Muscle of leg (tissue), 11 donors: ENCODE results near the gene SLC10A3. TPM values are rescaled to one million over a fixed set of nuclear protein-coding genes. Genes with fewer than 3 reads are reported as not detected.
"Not testable (repeated sequence)": the region's sequence is repeated elsewhere in the genome, so short reads cannot be mapped to it uniquely, and the experiment has no call there.

Source experiments
- DNase-seq: peaks from one replicate; pipeline ENCODE4 v3.0.0; 2013
- H3K27ac ChIP-seq: one replicate; pipeline ENCODE4 v1.5.1; 2013; ENCODE audit warnings: mild to moderate bottlenecking, low read length, control low read depth
- H3K27me3 ChIP-seq: one replicate; pipeline ENCODE4 v1.6.1; 2013; ENCODE audit warnings: low read length; ENCODE audit not compliant: control insufficient read depth, insufficient read depth
- H3K36me3 ChIP-seq: one replicate; pipeline ENCODE4 v1.6.1; 2013; ENCODE audit warnings: low read length; ENCODE audit not compliant: control insufficient read depth, insufficient read depth
- H3K4me1 ChIP-seq: one replicate; pipeline ENCODE4 v1.6.1; 2013; ENCODE audit warnings: low read length; ENCODE audit not compliant: control insufficient read depth, insufficient read depth
- H3K4me3 ChIP-seq: one replicate; pipeline ENCODE4 v1.5.1; 2013; ENCODE audit warnings: low read length, control low read depth
- H3K9me3 ChIP-seq: replicated peaks from 2 replicates; pipeline ENCODE4 v1.6.1; 2013; ENCODE audit warnings: low read depth, low read length; ENCODE audit not compliant: control insufficient read depth
- WGBS: methylation state at CpG from one replicate; pipeline ENCODE4 v1.1.5; 2013; ENCODE audit warnings: missing lambda C conversion rate; ENCODE audit not compliant: insufficient coverage; 5-methylcytosine and 5-hydroxymethylcytosine counted together
- polyA plus RNA-seq, 8 donors: library from polyadenylated mRNA; unstranded; fragments of 120-200 nt; gene quantifications; one replicate each; pipeline versions ENCODE4 v1.2.1 to v1.2.3, GENCODE V29; 2013; ENCODE audit warnings: inconsistent platforms in 1 of 8, low replicate concordance in 1 of 8; ENCODE audit not compliant: insufficient read length in 8 of 8, insufficient read depth in 1 of 8
- total RNA-seq: library from RNA; stranded (reverse); fragments of 120-200 nt; gene quantifications from one replicate; pipeline ENCODE4 v1.2.4, GENCODE V29; 2013

Gene SLC10A3
- total and polyA plus RNA-seq, 9 donors, result 7.8 to 17.9 (median 13.0) TPM

DNA sequence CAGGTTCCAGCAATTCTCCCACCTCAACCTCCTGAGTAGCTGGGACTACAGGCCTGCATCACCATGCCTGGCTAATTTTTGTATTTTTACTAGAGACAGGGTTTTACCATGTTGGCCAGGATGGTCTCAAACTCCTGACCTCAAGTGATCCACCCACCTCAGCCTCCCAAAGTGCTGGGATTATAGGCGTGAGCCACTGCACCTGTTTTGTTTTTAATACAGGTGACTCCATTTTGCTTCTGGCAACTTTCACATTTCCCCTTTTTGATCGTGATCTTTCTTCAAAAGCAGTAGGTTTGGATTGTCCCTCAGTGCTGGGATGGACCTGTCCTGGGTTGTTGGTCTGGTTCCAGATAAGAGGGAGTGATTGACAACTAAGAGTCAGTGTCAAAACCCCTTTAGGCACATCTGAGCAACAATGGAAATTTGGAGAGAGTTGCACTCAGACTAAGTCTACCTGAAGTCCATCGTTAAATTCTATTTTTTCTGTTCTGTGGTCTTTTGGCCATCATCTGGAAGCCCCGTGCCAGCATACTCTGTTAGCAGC is 6.2 kb upstream of the SLC10A3 start:
- H3K9me3 ChIP-seq, DNase-seq, H3K27me3 ChIP-seq, H3K27ac ChIP-seq, H3K4me3 ChIP-seq, H3K4me1 ChIP-seq, H3K36me3 ChIP-seq: not testable (repeated sequence)
- WGBS, result 67% methylated on average over 1 of the region's 4 CpGs

GRCh38 chrX:154495472-154495922 is 5.1 kb upstream of the SLC10A3 start:
- Histone ChIP-seq H3K4me1 (no peaks in the 10 kb centered on the region), H3K27me3 (no peaks in the 10 kb centered on the region), H3K27ac (no peak overlapping the region), H3K4me3 (no peak overlapping the region), H3K36me3 (no peaks in the 10 kb centered on the region), H3K9me3 (no peaks in the 10 kb centered on the region)
- no peak for DNase-seq
- WGBS, result 100% methylated on average over 1 of the region's 6 CpGs

- Histone ChIP-seq H3K27ac (no peak overlapping the region), H3K27me3 (no peaks in the 10 kb centered on the region), H3K36me3 (no peaks in the 10 kb centered on the region), H3K4me1 (peaks cover 4% of the 10 kb centered on the region), H3K4me3 (no peak overlapping the region), H3K9me3 (no peaks in the 10 kb centered on the region)
- DNase-seq, result no peak
- 80% methylated on average over 1 of the region's 3 CpGs for WGBS
Observed at GRCh38 chrX:154494715-154495114, 4.3 kb upstream of the SLC10A3 start.

DNA sequence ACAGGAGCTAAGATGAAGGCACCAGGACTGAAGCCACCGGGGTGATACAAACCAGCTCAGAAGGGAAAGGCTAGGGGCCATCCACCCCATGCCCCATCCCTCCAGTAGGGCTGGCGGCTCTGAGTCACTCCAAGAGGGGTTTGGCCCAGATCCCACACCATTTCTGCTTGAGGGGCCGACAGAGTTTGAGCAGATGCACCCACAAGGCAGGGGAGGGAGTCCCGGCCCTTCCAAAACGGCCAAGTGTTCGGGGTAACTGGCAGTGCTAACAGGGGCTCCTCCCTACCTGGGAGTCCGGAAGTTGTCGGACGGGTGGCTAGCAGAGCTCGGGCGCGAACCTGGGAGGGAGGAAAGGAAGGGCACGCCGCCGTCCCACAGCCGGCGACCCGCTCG is 412 bp downstream of the SLC10A3 start:
- H3K9me3 ChIP-seq, result no peaks in the 10 kb centered on the region
- peak; percentile 55 for DNase-seq
- peaks cover 4% of the 10 kb centered on the region for H3K36me3 ChIP-seq
- H3K27ac ChIP-seq, result peak overlapping the region; percentile 62
- WGBS, result 28% methylated on average over 18 of the region's 19 CpGs
- peak overlapping the region; percentile 56 for H3K4me3 ChIP-seq
- peaks cover 22% of the 10 kb centered on the region for H3K4me1 ChIP-seq
- H3K27me3 ChIP-seq, result no peaks in the 10 kb centered on the region

- no peaks in the 10 kb centered on the region for H3K27me3 ChIP-seq
- H3K4me3 ChIP-seq, result no peak overlapping the region
- WGBS, result 93% methylated on average over 2 of the region's 4 CpGs
- H3K36me3 ChIP-seq, result peaks cover 13% of the 10 kb centered on the region
- DNase-seq, result no peak
- no peaks in the 10 kb centered on the region for H3K9me3 ChIP-seq
- H3K4me1 ChIP-seq, result peaks cover 23% of the 10 kb centered on the region
- H3K27ac ChIP-seq, result no peak overlapping the region
Observed at GRCh38 chrX:154489182-154489581, 1.2 kb downstream of the SLC10A3 start.

GRCh38 chrX:154488336-154489075 is 1.9 kb downstream of the SLC10A3 start:
- Histone ChIP-seq H3K4me1 (peaks cover 23% of the 10 kb centered on the region), H3K36me3 (peaks cover 15% of the 10 kb centered on the region), H3K4me3 (no peak overlapping the region), H3K9me3 (no peaks in the 10 kb centered on the region), H3K27ac (no peak overlapping the region), H3K27me3 (no peaks in the 10 kb centered on the region)
- WGBS, result 89% methylated on average over 16 of the region's 20 CpGs
- DNase-seq, result no peak

- Histone ChIP-seq H3K27me3 (no peaks in the 10 kb centered on the region), H3K36me3 (peaks cover 15% of the 10 kb centered on the region), H3K9me3 (no peaks in the 10 kb centered on the region), H3K4me3 (no peak overlapping the region), H3K27ac (no peak overlapping the region), H3K4me1 (peaks cover 23% of the 10 kb centered on the region)
- DNase-seq, result no peak
- WGBS, result 89% methylated on average over 28 of the region's 28 CpGs
Observed at GRCh38 chrX:154487518-154488290, 2.7 kb downstream of the SLC10A3 start.

- peaks cover 15% of the 10 kb centered on the region for H3K36me3 ChIP-seq
- DNase-seq, result peak; percentile 55
- peaks cover 23% of the 10 kb centered on the region for H3K4me1 ChIP-seq
- WGBS, result 22% methylated on average over 72 of the region's 95 CpGs
- no peaks in the 10 kb centered on the region for H3K27me3 ChIP-seq
- H3K4me3 ChIP-seq, result peak within 1 kb of the TSS; percentile 50
- peak within 1 kb of the TSS; percentile 69 for H3K27ac ChIP-seq
- no peaks in the 10 kb centered on the region for H3K9me3 ChIP-seq
Observed at GRCh38 chrX:154486396-154487207, 3.8 kb downstream of the SLC10A3 start, which contains the start of gene UBL4A. Gene UBL4A, minus strand, starts transcription at chrX:154486615. Its CDS starts 31 bp downstream, at chrX:154486584.

DNA sequence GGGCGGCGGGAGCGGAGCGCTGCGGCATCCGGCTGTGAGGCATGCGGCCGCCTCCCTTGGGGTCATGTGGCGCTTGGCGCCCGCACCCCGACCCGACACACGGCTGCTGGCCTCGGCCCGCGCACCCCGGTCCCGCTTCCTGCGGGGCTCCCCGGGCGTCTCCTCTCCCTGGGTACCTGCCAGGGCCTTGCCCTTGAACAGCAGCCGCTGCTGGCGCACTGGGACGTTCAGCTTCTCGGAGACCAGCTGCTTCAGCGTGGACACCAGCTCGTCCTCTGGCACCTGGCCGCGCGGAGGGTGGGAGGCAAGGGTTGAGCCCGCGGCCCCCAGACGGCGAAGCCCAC is 4.4 kb downstream of the SLC10A3 start:
- WGBS, result 43% methylated on average over 35 of the region's 35 CpGs
- Histone ChIP-seq H3K4me1 (peaks cover 23% of the 10 kb centered on the region), H3K9me3 (no peaks in the 10 kb centered on the region), H3K36me3 (peaks cover 15% of the 10 kb centered on the region), H3K27ac (peak overlapping the region; percentile 13), H3K4me3 (peak overlapping the region; percentile 50), H3K27me3 (no peaks in the 10 kb centered on the region)
- peak; percentile 40 for DNase-seq
